NCI-H345 (cell line): ENCODE data around the gene ARRDC2.

ENCODE experiments used
- DNase-seq: peaks from one replicate; lab custom pipeline; 2025; lab: John Stamatoyannopoulos, UW

Gene ARRDC2

DNA sequence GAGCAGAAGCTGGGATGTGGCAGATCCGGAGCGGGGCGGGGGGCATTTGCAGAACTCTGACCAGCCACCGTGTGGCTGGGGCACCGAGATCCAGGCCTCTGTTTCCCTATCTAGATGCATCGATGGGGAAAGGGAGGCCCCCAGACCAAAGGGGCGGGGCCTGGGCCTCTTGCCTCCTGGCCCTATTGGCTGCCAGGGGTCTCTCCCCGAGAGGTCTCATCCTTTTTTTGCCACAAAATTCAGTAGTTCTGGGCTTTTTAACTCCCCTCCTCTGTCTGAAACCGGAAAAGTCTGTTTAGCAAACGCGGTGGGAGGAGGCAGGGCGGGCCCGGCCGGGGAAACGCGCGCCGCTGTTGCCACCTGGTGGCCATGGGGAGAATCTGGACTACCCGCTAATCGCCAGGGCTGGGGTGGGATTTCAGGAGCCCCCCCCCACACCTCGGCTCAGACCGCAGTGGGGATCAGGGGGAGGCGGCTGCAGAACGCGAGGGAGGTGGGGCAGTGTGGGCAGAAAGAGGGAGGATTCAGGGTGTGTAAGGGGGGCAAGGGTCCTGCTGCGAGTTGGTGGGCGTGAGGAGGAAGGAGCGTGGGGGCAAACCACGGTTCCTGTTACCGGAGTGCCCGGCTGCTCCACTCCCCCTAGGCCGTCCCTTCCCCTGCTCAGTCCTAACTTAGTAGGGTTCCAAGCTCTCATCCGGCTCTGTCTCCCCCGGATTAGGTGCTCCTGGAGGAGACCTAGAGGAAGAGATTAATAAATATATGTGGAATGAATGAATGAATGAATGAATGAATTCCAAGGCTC lies 50.4 kb downstream of the ARRDC2 start:
- DNase-seq, result peak; percentile 45

DNA sequence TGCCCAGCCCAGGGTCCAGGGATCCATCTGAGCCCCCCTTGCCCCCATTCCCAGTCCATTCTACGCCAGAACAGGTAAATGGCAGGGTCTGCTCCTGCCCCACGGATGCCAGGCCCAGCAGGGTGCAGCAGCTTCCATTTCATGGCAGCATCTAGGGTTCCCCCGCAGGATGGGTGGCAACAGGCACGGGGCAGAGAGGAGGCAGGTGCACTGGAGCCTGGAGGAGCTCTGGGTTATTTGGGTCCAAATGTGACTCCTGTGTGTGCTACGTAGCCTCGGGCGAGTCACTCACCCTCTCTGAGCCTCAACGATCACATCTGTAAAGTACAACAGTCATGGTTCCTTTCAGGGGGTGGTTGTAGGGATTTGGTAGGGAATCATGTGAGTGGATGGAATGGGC lies 51.3 kb downstream of the ARRDC2 start:
- no peak for DNase-seq

DNA sequence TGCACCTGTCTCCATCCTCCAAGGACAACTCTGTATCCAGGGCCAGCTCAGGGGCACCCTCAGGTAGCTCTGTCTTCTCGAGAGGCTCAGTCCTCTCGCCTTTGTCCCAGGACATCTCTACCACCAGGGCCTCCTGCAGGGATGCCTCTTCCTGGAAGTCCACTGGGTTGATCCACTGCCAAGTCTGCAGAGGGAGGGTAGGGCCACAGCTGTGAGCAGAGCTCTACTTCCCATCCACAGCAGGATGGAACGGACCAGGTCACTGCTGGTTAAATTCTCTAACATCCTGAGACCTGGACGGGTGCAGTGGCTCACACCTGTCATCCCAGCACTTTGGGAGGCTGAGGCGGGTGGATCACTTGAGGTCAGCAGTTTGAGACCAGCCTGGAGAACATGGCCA lies 51.9 kb downstream of the ARRDC2 start:
- no peak for DNase-seq

GRCh38 chr19:18060472-18060871 lies 52.5 kb downstream of the ARRDC2 start:
- no peak for DNase-seq

- DNase-seq, result peak; percentile 32
Measured at GRCh38 chr19:18062028-18062427, 54.1 kb downstream of the ARRDC2 start.

- no peak for DNase-seq
Measured at GRCh38 chr19:18063463-18063862, 55.5 kb downstream of the ARRDC2 start.
